Retina (tissue), 1 donor: ENCODE measurements around the gene PTBP2.

Source experiments
- DNase-seq: peaks from one replicate; pipeline ENCODE4 v3.0.0-alpha.2; 2016

The PTBP2 gene

GRCh38 chr1:96825231-96825630 lies 103.6 kb downstream of the PTBP2 start:
- DNase-seq: no peak

- no peak for DNase-seq
These were observed 104.5 kb downstream of the PTBP2 start for GRCh38 chr1:96825950-96826576.

GRCh38 chr1:96833376-96833775 lies 111.8 kb downstream of the PTBP2 start:
- no peak for DNase-seq

- no peak for DNase-seq
These were observed 113.4 kb downstream of the PTBP2 start for GRCh38 chr1:96834986-96835385.

GRCh38 chr1:96837057-96837780 lies 115.6 kb downstream of the PTBP2 start:
- DNase-seq: no peak

- no peak for DNase-seq
These were observed 116.2 kb downstream of the PTBP2 start for GRCh38 chr1:96837781-96838216.

GRCh38 chr1:96840396-96840795 lies 118.8 kb downstream of the PTBP2 start:
- no peak for DNase-seq

GRCh38 chr1:96842215-96842614 lies 120.6 kb downstream of the PTBP2 start:
- DNase-seq: no peak

GRCh38 chr1:96843196-96843595 lies 121.6 kb downstream of the PTBP2 start:
- no peak for DNase-seq

GRCh38 chr1:96843601-96844000 lies 122.0 kb downstream of the PTBP2 start:
- no peak for DNase-seq

- DNase-seq: no peak
These were observed 123.9 kb downstream of the PTBP2 start for GRCh38 chr1:96845464-96845863.

GRCh38 chr1:96861836-96862235 lies 140.3 kb downstream of the PTBP2 start:
- no peak for DNase-seq

- no peak for DNase-seq
These were observed 141.9 kb downstream of the PTBP2 start for GRCh38 chr1:96863449-96863848.
